8988T (cell line): Measurements from ENCODE around the gene CRLF2.
"Not testable (repeated sequence)": the region's sequence is repeated elsewhere in the genome, so short reads cannot be mapped to it uniquely, and the experiment has no call there.

ENCODE experiments used
- DNase-seq: peaks from one replicate; pipeline ENCODE4 v3.0.0; 2011

The CRLF2 gene

DNA sequence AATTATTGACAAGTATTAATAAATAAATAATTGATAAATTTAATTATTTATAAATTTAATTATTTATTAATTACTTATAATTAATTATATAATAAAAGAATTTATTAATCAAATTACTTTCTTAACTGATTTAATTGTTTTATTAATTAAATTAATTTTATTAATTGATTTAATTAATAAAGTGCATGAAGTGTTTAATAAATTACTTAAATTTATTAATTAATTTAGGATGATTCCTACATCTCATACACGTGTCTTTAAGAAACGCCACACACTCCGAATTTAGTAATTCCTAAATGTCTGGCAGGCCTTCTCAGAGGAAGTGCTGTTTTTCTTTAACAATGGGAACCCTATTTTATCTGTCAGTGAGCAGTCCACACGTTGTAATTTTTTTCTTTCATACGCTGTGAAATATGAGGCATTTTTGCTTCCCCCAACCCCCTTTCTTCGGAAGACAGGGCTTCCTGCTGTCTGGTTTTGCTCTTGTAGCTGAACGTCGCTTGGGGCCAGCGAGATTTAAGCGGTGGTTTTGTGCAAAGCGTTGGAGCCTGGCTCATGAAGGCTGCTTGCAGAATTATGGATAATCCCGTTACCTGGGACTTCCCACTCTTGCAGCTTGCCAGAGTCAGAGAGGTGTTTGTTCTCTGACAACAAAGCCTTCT lies 46.8 kb downstream of the CRLF2 start:
- DNase-seq = no peak

DNA sequence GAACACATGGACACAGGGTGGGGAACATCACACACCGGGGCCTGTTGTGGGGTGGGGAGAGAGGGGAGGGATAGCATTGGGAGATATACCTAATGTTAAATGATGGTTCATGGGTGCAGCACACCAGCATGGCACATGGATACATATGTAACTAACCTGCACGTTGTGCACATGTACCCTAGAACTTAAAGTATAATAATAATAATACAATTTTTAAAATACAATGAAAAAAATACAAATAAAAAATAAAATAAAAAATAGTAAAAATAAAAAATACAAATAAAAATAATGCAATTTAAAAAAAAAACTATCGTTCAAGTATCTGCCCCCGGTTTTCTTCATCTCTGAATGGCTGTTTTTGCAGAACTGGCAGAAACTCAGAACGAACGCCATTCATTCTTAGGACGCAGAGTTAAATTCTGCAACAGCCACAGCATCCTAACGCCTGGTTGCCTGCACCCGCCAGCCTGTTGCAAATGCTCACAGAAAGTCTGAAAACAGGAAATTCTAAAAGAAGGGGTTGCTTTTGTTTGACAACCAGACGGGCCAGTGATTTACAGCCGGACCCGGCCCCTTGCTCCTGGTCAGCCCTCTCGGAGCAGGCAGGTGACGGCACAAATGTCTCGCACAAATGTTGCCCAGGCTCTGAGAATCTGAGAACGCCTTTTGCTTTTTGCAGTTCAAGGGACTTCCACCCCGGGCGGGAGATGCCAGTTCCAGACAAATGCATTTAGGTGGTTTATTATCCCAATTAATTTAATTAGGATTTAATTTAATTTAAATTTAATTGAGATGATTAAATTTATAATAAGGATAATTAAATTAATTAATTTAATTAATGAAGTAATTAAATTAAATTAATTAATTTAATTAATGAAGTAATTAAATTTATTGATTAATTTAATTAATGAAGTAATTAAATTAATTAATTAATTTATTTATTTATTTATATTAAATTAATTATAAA lies 47.8 kb downstream of the CRLF2 start:
- no peak for DNase-seq

DNA sequence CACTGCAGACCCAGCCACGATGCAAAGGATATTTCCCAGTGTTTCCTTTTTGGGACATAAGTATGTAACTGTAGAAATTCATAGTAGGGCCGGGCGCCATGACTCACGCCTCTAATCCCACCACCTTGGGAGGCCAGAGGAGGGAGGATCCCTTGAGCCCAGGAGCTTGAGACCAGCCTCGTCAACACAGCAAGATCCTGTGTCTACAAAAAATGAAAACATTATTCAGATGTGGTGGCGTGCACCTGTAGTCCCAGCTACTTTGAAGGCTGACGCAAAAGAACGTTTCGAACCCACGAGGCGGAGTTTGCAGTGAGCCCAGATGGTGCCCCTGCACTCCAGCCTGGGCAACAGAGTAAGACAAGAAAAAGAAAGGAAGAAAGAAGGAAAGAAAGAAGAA lies 49.2 kb downstream of the CRLF2 start:
- DNase-seq = no peak

DNA sequence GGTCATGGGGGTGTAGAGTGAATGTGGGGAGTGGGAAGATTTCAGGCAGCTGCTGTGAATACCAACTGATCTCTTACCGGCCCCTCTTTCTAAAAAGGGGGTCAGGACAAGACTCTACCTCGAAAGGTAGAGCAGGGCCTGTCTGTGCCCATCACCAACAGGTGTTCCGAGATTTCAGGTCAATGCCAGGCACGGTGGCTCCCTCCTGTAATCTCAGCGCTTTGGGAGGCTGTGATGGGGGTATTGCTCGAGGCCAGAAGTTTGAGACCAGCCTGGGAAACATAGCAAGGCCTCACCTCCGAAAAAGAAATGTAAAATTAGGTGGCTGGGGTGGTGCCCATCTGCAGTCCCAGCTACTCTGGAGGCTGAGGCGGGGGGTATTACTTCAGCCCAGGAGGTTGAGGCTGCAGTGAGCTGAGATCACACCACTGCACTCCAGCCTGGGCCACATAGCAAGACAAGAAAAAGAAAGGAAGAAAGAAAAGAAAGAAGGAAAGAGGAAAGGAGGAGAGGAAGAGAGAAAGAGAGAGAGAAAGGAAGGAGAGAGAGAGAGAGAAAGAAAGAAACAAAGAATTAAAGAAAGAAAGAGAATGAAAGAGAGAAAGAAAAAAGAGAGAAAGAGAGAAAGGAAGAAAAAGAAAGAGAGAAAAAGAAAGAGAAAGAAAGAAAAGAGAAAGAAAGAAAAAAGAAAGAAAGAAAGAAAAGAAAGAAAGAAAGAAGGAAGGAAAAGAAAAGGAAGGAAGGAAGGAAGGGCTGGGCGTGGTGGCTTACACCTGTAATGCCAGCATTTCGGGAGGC lies 50.1 kb downstream of the CRLF2 start:
- DNase-seq = no peak

DNA sequence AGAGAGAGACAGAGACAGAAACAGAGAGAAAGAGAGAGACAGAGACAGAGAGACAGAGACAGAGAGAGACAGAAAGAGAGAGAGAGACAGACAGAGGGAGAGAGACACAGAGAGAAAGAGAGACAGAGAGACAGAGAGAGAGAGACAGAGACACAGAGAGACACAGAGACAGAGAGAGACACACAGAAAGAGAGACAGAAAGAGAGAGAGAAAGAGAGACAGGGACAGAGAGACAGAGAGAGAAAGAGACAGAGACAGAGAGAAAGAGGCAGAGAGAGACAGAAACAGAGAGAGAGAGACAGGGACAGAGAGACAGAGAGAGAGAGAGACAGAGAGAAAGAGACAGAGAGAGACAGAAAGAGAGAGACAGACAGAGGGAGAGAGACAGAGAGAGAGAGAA lies 52.9 kb downstream of the CRLF2 start:
- DNase-seq = no peak

DNA sequence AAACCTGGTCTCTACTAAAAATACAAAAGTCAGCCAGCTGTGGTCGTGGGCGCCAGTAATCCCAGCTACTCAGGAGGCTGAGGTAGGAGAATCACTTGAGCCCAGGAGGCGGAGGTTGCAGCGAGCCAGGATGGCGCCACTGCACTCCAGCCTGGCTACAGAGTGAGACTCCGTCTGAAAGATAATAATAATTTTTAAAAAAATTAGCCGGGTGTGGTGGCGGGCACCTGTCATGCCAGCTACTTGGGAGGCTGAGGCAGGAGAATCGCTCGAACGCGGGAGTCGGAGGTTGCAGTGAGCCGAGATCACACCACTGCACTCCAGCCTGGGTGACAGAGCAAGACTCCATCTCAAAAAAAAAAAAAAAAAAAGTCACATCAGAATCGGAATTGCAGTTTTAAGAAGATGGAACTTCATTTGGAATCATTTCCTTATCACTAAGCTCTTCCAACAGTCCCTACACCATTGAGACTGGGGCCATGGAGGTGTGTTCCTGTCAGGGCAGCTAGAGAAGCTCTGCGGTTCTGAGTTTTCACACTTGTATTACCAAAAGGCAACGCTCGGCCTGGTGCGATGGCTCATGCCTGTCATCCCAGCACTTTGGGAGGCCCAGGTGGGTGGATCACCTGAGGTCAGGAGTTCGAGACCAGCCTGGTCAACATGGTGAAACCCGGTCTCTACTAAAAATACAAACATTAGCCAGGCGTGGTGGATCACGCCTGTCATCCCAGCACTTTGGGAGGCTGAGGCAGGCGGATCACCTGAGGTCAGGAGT lies 55.6 kb downstream of the CRLF2 start:
- DNase-seq = not testable (repeated sequence)

DNA sequence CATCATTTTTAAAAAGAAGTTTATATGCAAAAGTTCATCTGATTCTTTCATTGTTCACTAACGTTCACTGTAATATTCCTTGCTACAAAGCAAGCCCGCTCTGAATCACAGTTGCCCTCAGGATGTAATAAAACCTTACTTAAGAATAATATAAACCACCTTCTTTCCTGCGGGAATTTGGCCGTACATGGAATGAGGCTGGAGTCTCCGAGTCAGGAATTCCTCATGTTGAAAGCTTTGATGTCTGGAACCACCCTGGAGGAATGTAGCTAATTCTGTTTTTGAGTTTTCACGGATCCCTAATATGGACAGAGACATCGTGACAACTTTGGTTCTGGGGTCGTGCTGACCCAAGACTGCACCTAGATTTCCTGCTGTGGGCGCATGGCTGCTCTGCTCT lies 58.5 kb downstream of the CRLF2 start:
- no peak for DNase-seq

DNA sequence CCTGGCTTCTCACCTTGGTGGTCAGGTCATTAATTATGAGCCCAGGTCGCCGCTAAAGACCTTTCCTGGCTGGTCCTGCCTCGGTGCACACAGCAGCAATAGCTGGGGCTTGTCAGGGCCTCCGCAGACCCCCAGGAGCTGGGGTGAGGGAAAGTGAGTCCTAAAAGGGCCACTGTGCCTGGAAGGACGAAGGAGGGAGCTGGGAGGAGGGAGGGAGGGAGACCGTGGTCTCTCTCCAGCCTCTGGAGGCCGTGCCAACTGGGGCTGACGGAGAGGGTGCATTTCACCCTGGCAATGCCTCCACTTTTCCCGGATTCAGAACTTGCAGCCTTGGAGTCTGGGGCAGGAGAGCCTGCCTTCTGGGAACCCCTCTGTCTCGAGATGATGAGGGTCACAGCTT lies 60.4 kb downstream of the CRLF2 start:
- DNase-seq = no peak

DNA sequence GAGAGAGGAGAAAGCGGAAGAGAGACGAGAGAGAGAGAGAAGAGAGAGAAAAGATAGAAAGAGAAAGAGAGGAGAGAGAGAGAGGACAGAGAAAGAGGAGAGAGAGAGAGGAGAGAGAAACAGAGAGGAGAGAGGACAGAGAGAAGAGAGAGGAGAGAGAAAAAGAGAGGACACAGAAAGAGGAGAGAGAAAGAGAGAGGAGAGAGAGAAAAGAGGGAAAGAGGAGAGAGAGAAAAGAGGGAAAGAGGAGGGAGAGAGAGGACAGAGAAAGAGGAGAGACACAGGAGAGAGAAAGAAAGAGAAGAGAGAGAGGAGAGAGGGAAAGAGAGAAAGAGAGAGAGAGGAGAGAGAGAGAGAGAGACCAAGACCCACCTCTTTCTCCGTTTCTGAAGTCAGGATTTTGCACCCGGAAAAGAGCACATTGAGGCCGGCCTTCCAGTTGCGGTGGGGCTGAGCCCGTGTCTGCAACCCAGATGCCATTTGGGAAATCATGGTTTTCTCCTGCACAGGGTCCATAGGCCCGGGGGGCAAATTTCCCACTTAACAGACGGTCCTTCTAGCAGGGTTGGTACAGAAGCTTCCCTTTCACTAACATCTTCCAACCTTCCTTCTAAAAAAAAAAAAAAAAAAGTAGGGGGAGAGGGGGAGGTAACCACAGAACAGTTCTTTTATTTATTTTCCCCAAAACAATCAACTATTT lies 60.9 kb downstream of the CRLF2 start:
- DNase-seq = no peak

DNA sequence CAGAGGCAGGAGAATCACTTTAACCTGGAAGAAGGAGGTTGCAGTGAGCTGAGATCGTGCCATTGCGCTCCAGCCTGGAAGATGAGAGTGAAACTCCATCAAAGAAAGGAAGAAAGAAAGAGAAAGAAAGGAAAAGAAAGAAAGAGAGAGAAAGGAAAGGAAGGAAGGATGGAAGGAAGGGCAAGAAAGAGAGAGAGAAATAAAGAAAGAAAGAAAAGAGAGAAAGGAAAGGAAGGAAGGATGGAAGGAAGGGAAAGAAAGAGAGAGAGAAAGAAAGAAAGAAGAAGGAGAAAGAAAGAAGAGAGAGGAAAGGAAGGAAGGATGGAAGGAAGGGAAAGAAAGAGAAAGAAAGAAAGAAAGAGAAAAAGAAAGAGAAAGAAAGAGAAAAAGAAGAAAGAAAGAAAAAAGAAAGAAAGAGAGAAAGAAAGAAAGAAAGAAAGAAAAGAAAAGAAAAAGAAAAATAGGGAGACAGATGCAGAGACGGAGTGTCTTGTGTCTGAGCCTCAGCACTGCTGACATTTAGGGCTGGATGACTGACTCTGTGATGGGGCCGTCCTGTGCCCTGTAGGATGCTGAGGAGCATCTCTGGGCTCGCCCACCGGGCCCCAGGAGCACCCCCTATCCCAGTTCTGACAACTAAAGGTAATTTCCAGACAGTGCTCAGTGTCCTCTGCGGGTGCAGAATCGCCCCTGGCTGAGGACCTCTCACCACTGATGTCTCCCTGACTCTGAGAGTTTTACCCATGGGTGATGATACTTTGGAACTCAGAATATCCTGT lies 61.7 kb downstream of the CRLF2 start:
- no peak for DNase-seq

DNA sequence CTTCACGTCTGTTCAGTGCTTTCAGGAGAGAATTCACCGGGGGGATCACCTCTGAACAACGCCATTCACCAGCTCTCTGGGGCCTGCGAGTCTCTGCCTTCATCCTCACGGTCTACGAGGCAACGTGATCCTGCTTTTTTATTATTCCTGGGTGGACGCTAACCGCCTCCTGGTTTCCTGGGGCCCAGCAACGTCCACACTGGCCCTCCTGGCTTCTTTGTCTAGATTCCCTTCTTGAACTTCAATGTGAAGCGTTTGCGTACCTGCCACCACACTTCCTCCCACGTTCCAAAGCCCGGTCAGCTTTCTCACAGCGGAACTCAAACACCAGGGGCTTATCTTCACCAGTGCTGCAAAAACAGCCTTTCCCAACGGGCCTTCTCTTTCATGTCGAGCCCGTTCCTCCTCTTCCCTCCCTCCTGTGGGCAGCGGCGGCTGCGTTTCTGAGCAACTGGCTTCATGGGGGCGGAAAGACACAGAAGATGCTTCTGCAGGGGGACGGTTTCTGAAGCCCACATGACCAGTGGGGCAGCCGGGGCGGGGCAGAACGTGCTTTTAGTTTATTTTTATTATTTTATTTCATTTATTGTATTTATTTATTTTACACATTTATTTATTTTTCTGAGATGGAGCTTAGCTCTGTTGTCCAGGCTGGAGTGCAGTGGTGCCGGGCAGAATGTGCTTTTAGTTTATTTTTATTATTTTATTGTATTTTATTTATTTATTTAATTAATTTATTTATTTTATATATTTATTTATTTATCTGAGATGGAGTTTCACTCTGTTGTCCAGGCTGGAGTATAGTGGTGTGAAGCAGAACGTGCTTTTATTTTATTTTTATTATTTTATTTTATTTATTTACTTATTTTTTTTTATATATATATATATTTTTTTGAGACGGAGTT lies 64.6 kb downstream of the CRLF2 start:
- DNase-seq = no peak

DNA sequence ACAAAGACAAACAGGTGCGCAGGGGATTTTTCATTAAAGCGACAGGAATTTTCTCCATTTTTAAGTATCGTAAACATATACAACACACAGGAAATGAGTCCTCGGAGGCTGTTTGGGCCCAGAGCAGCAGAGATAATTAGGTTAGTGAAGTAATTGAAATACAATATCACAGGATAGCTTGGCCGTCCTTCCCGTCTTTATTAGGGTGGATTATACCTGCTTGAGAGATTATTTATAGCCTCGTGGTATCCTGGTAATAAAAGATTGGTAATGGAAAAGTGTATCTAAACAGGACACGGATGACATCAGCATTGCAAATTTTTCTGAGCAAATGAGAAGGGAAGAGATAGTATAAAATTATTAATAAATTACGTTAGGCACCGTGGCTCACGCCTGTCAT lies 68.2 kb downstream of the CRLF2 start:
- no peak for DNase-seq
